ENCODE data around the gene FHIT.
A peak's percentile ranks its signal among the peaks of the same experiment; 100 is the strongest.

The FHIT gene

GRCh38 chr3:60399861-60400845, 851.1 kb downstream of the FHIT start:
- peak; percentile 10 for DNase-seq (ENCODE audit: low spot score)

- no peak for DNase-seq (ENCODE audit: low spot score)
Measured at GRCh38 chr3:60399292-60399691, 852.0 kb downstream of the FHIT start.

- no peak for DNase-seq (ENCODE audit: low spot score)
Measured at GRCh38 chr3:60395173-60395762, 856.0 kb downstream of the FHIT start.

GRCh38 chr3:60393946-60394345, 857.3 kb downstream of the FHIT start:
- no peak for DNase-seq (ENCODE audit: low spot score)

GRCh38 chr3:60392501-60392900, 858.8 kb downstream of the FHIT start:
- DNase-seq (ENCODE audit: low spot score), result no peak

- DNase-seq (ENCODE audit: low spot score), result no peak
Measured at GRCh38 chr3:60391292-60391691, 860.0 kb downstream of the FHIT start.

- DNase-seq (ENCODE audit: low spot score), result no peak
Measured at GRCh38 chr3:60388731-60389130, 862.5 kb downstream of the FHIT start.

GRCh38 chr3:60386306-60386705, 864.9 kb downstream of the FHIT start:
- no peak for DNase-seq (ENCODE audit: low spot score)

- no peak for DNase-seq (ENCODE audit: low spot score)
Measured at GRCh38 chr3:60384341-60384740, 866.9 kb downstream of the FHIT start.

GRCh38 chr3:60383345-60383744, 867.9 kb downstream of the FHIT start:
- DNase-seq (ENCODE audit: low spot score), result no peak

- no peak for DNase-seq (ENCODE audit: low spot score)
Measured at GRCh38 chr3:60366486-60366885, 884.8 kb downstream of the FHIT start.

GRCh38 chr3:60365360-60365759, 885.9 kb downstream of the FHIT start:
- peak; percentile 46 for DNase-seq (ENCODE audit: low spot score)

GRCh38 chr3:60364475-60364874, 886.8 kb downstream of the FHIT start:
- no peak for DNase-seq (ENCODE audit: low spot score)

- no peak for DNase-seq (ENCODE audit: low spot score)
Measured at GRCh38 chr3:60363817-60364216, 887.4 kb downstream of the FHIT start.

GRCh38 chr3:60355825-60356224, 895.4 kb downstream of the FHIT start:
- DNase-seq (ENCODE audit: low spot score), result no peak

GRCh38 chr3:60351481-60351880, 899.8 kb downstream of the FHIT start:
- no peak for DNase-seq (ENCODE audit: low spot score)

GRCh38 chr3:60344340-60344739, 906.9 kb downstream of the FHIT start:
- no peak for DNase-seq (ENCODE audit: low spot score)

- no peak for DNase-seq (ENCODE audit: low spot score)
Measured at GRCh38 chr3:60343831-60344230, 907.4 kb downstream of the FHIT start.

GRCh38 chr3:60339304-60339703, 911.9 kb downstream of the FHIT start:
- DNase-seq (ENCODE audit: low spot score), result no peak

- DNase-seq (ENCODE audit: low spot score), result no peak
Measured at GRCh38 chr3:60337421-60337820, 913.8 kb downstream of the FHIT start.

- no peak for DNase-seq (ENCODE audit: low spot score)
Measured at GRCh38 chr3:60336061-60336460, 915.2 kb downstream of the FHIT start.

- DNase-seq (ENCODE audit: low spot score), result no peak
Measured at GRCh38 chr3:60333710-60334109, 917.5 kb downstream of the FHIT start.

GRCh38 chr3:60330107-60330506, 921.1 kb downstream of the FHIT start:
- DNase-seq (ENCODE audit: low spot score), result no peak

All from kidney capillary endothelial cell (primary cell).